AG04450 (cell line): ENCODE measurements around the gene VAC14. TPM values are rescaled to one million over a fixed set of nuclear protein-coding genes. Genes with fewer than 3 reads are reported as not detected.

Experiments used
- CTCF ChIA-PET: fragments of 300-600, 350-600 bp; formaldehyde crosslinking; extraction: SDS; loops from one replicate; lab custom pipeline; 2022; ENCODE audit warnings: antibody characterized with exemption, inconsistent platforms; lab: Charles Lee
- POLR2A ChIA-PET: fragments of 350-600 bp; formaldehyde crosslinking; extraction: SDS; loops from one replicate; lab custom pipeline; 2021; ENCODE audit warnings: antibody characterized with exemption, inconsistent platforms; lab: Yijun Ruan, JAX
- DNase-seq: peaks from one replicate; pipeline ENCODE4 v3.0.0-alpha.2; 2011; ENCODE audit warnings: low read depth, low spot score
- H3K27ac ChIP-seq: one replicate; pipeline ENCODE4 v1.5.1; 2012; ENCODE audit warnings: low read depth, low read length, control low read depth
- H3K27me3 ChIP-seq: one replicate; pipeline ENCODE4 v1.6.0; 2012; ENCODE audit warnings: low read length; ENCODE audit not compliant: control insufficient read depth, insufficient read depth
- H3K4me3 ChIP-seq: 2 replicates; pipeline ENCODE4 v1.5.1; 2011; ENCODE audit warnings: mild to moderate bottlenecking, low read depth, low read length, control low read depth
- H3K9me3 ChIP-seq: 2 replicates; pipeline ENCODE4 v1.5.1; 2012; ENCODE audit warnings: low read length; ENCODE audit not compliant: control insufficient read depth, insufficient read depth
- polyA plus RNA-seq: library from polyadenylated mRNA; depleted of rRNA; stranded (reverse); fragments of >200 nt; gene quantifications from 2 replicates; pipeline ENCODE4 v1.2.3, GENCODE V29; 2011
- TF ChIP-seq, protein P1 (sequence below): IDR thresholded peaks from 2 replicates; pipeline ENCODE4 v1.5.1; 2011; ENCODE audit warnings: low read depth, low read length, control low read depth, inconsistent platforms

Gene VAC14
- polyA plus RNA-seq, 1 experiment: 30.2 TPM

- POLR2A ChIA-PET: interaction anchor here (1.5 kb wide), 1 partner anchor 23 kb away, joined by 4 read pairs; no protein-coding TSS in a partner anchor
Observed at GRCh38 chr16:70801611-70802010, 653 bp upstream of the VAC14 start.

GRCh38 chr16:70800311-70800710 lies 647 bp downstream of the VAC14 start:
- DNase-seq: no peak
- Histone ChIP-seq H3K27ac (no peak overlapping the region), H3K9me3 (peaks cover 3% of the 10 kb centered on the region; the same call in 1 of the 2 replicates), H3K27me3 (no peaks in the 10 kb centered on the region), H3K4me3 (peak overlapping the region; percentile 96)
- POLR2A ChIA-PET: interaction anchor here (1.5 kb wide), 1 partner anchor 22 kb away, joined by 4 read pairs; no protein-coding TSS in a partner anchor
- CTCF ChIA-PET: no interaction called here
- TF ChIP-seq, protein P1, sequence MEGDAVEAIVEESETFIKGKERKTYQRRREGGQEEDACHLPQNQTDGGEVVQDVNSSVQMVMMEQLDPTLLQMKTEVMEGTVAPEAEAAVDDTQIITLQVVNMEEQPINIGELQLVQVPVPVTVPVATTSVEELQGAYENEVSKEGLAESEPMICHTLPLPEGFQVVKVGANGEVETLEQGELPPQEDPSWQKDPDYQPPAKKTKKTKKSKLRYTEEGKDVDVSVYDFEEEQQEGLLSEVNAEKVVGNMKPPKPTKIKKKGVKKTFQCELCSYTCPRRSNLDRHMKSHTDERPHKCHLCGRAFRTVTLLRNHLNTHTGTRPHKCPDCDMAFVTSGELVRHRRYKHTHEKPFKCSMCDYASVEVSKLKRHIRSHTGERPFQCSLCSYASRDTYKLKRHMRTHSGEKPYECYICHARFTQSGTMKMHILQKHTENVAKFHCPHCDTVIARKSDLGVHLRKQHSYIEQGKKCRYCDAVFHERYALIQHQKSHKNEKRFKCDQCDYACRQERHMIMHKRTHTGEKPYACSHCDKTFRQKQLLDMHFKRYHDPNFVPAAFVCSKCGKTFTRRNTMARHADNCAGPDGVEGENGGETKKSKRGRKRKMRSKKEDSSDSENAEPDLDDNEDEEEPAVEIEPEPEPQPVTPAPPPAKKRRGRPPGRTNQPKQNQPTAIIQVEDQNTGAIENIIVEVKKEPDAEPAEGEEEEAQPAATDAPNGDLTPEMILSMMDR: no peak

More at GRCh38 chr16:70801611-70802010, 653 bp upstream of the VAC14 start:
- CTCF ChIA-PET: interaction anchor here (1.0 kb wide), 1 partner anchor 30 kb away, joined by 5 read pairs; no protein-coding TSS in a partner anchor
- Histone ChIP-seq H3K27me3 (no peaks in the 10 kb centered on the region), H3K4me3 (no peak overlapping the region), H3K27ac (no peak overlapping the region), H3K9me3 (peaks cover 3% of the 10 kb centered on the region; the same call in 1 of the 2 replicates)
- DNase-seq: no peak
- TF ChIP-seq, protein P1: no peak

DNA sequence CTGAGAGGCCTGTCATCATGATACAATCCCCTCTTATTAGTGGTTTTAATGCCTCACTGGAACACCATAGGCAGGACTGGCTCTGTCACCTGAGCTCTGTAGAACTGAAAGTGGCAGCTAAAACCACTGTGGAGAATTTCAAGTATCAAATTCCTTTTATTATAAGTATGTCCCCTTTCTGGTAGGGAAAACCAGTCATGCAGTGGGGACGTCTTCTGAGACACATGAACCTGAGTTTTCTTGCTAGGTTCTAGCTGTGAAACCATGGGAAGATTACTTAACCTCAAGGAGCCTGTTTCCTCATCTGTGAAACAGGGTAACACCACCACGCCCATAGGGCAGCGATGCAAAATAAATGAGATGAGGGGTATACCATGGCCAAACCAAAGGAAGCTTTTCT lies 4.7 kb downstream of the VAC14 start:
- ChIA-PET CTCF (no interaction called here), POLR2A (no interaction called here)
- TF ChIP-seq, protein P1: no peak
- Histone ChIP-seq H3K9me3 (no peaks in the 10 kb centered on the region), H3K27me3 (no peaks in the 10 kb centered on the region), H3K27ac (no peak overlapping the region), H3K4me3 (no peak overlapping the region)
- DNase-seq: no peak

DNA sequence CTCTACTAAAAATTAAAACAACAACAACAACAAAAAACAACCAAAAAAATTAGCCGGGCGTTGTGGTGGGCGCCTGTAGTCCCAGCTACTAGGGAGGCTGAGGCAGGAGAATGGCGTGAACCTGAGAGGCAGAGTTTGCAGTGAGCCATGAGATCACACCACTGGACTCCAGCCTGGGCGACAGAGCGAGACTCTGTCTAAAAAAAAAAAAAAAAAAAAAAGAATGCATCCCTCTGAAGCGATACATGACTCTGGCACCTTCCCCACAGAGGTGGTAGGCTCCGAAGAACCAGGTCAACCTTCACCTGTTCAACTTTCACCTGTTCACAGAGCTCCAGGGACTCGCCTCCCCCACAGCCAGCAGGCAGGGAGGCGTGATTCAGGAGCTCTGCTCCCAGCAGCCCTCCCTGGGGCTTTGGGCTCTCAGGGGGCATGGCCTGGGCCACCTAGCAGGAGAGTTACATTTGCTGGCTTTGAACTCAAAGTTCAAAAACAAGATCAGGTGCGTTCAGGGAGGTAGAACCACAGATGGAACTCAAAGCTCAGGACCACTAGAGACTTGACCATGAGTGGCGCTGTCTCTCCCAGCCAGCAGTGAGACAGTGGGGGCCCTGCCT lies 5.6 kb downstream of the VAC14 start:
- TF ChIP-seq, protein P1: no peak
- Histone ChIP-seq H3K27ac (no peak overlapping the region), H3K9me3 (no peaks in the 10 kb centered on the region), H3K27me3 (no peaks in the 10 kb centered on the region), H3K4me3 (no peak overlapping the region)
- CTCF ChIA-PET: interaction anchor here (0.7 kb wide), 1 partner anchor 107 kb away, joined by 3 read pairs; no protein-coding TSS in a partner anchor
- POLR2A ChIA-PET: no interaction called here
- no peak for DNase-seq

- H3K27ac ChIP-seq: no peak overlapping the region
Observed at GRCh38 chr16:70793851-70794502, 7.0 kb downstream of the VAC14 start.

More at GRCh38 chr16:70793851-70794502, 7.0 kb downstream of the VAC14 start:
- no peaks in the 10 kb centered on the region for H3K9me3 ChIP-seq
- ChIA-PET CTCF (no interaction called here), POLR2A (no interaction called here)
- DNase-seq: no peak
- TF ChIP-seq, protein P1: no peak
- H3K4me3 ChIP-seq: no peak overlapping the region
- H3K27me3 ChIP-seq: no peaks in the 10 kb centered on the region
